DOHH2 (cell line): ENCODE results near the gene IL2RA.

Experiments
- EZH2phosphoT487 ChIP-seq: fragments of 200-600 bp; sonication (generic); IDR thresholded peaks from 2 replicates; pipeline ENCODE4 v1.6.1; 2017; ENCODE audit warnings: borderline replicate concordance, mild to moderate bottlenecking, antibody characterized with exemption, low read length, moderate library complexity, mixed read lengths
- TF ChIP-seq, protein P1 (sequence below): fragments of 200-600 bp; sonication (generic); IDR thresholded peaks from one replicate; pipeline ENCODE4 v1.5.1; 2014; ENCODE audit warnings: antibody characterized with exemption, mild to moderate bottlenecking, low read depth, low read length; ENCODE audit not compliant: poor library complexity, severe bottlenecking

DNA sequence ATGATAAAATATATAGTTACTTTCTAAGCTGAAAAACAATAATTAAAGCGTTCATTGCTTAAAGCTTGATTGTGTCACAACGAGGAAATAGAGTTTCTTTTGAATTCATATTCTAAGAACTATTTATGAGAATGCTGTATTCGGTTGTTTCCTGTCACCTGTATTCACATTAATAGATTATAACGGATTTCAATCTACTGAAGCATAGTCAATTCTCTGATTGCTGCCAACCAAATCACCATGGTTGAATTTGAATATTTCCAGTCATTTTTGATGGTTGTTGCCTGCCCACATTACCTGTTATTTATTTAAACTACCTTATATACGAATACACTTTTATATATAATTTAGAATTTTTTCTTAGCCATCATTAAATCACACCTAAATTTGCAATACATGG, 22.0 kb downstream of the IL2RA start:
- TF ChIP-seq, protein P1, sequence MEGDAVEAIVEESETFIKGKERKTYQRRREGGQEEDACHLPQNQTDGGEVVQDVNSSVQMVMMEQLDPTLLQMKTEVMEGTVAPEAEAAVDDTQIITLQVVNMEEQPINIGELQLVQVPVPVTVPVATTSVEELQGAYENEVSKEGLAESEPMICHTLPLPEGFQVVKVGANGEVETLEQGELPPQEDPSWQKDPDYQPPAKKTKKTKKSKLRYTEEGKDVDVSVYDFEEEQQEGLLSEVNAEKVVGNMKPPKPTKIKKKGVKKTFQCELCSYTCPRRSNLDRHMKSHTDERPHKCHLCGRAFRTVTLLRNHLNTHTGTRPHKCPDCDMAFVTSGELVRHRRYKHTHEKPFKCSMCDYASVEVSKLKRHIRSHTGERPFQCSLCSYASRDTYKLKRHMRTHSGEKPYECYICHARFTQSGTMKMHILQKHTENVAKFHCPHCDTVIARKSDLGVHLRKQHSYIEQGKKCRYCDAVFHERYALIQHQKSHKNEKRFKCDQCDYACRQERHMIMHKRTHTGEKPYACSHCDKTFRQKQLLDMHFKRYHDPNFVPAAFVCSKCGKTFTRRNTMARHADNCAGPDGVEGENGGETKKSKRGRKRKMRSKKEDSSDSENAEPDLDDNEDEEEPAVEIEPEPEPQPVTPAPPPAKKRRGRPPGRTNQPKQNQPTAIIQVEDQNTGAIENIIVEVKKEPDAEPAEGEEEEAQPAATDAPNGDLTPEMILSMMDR = no peak
- TF ChIP-seq EZH2phosphoT487 = no peak
